Peyer's patch (tissue), 4 donors: ENCODE data around the gene CPLX4. TPM values are rescaled to one million over a fixed set of nuclear protein-coding genes. Genes with fewer than 3 reads are reported as not detected.
A peak's percentile ranks its signal among the peaks of the same experiment; 100 is the strongest.

Experiments used
- DNase-seq, 3 donors: peaks; one replicate each; pipeline ENCODE4 v3.0.0-alpha.2; 2017 to 2019
- H3K27ac ChIP-seq, 4 donors: fragments of 200-600 bp; sonication (generic); one replicate each; pipeline ENCODE4 v1.5.1; 2016 to 2019
- H3K27me3 ChIP-seq, 2 donors: fragments of 200-600 bp; sonication (generic); one replicate each; pipeline ENCODE4 v1.5.1; 2019
- H3K36me3 ChIP-seq, 3 donors: fragments of 200-600 bp; sonication (generic); one replicate each; pipeline ENCODE4 v1.5.1; 2016 to 2019
- H3K4me1 ChIP-seq, 4 donors: fragments of 200-600 bp; sonication (generic); one replicate each; pipeline ENCODE4 v1.5.1; 2016 to 2019
- H3K4me3 ChIP-seq, 4 donors: fragments of 200-600 bp; sonication (generic); 1 replicate in 3 of 4; 2 replicates in 1 of 4; pipeline ENCODE4 v1.5.1; 2016 to 2019; ENCODE audit warnings: mild to moderate bottlenecking in 1 of 4
- H3K9me3 ChIP-seq, 4 donors: fragments of 200-600 bp; sonication (generic); one replicate each; pipeline ENCODE4 v1.5.1; 2016 to 2019; ENCODE audit warnings: mild to moderate bottlenecking in 1 of 4
- CTCF ChIP-seq, 6 experiments: fragments of 450-650 bp in 4 of 6; fragments of 200-600 bp in 2 of 6; sonication (generic) in 1 of 6; IDR thresholded peaks; one replicate each; pipeline ENCODE4 v1.5.1; 2017 to 2019; ENCODE audit warnings: antibody characterized with exemption in 6 of 6, mild to moderate bottlenecking in 3 of 6, moderate library complexity in 1 of 6
- POLR2A ChIP-seq, 2 donors: fragments of 450-650 bp; IDR thresholded peaks; one replicate each; pipeline ENCODE4 v1.5.1; 2017; ENCODE audit warnings: antibody characterized with exemption in 2 of 2, mild to moderate bottlenecking in 2 of 2, moderate library complexity in 2 of 2
- total RNA-seq, 4 donors: library from RNA; depleted of rRNA; stranded (reverse); fragments of >200 nt; gene quantifications; one replicate each; pipeline ENCODE4 v1.1.0, GENCODE V29; 2016

CPLX4 gene
- total RNA-seq, 4 donors from 2014 or later = not detected

- DNase-seq = no peak
- Histone ChIP-seq H3K27ac (peak overlapping the region in 3 of 4 donors; percentile 85 to 93 (median 91)), H3K4me1 (peaks cover 0 to 20% (median 4%) of the 10 kb centered on the region in 4 donors), H3K9me3 (no peaks in the 10 kb centered on the region), H3K4me3 (peak overlapping the region; percentile 70 to 99 (median 88)), H3K27me3 (no peaks in the 10 kb centered on the region), H3K36me3 (peaks cover 0 to 26% (median 0%) of the 10 kb centered on the region in 3 donors)
- TF ChIP-seq POLR2A (IDR thresholded peaks at IDR 0.05) (no peak), CTCF (IDR thresholded peaks at IDR 0.05) (no peak)
Measured at GRCh38 chr18:59357928-59358327, 39.5 kb upstream of the CPLX4 start.

DNA sequence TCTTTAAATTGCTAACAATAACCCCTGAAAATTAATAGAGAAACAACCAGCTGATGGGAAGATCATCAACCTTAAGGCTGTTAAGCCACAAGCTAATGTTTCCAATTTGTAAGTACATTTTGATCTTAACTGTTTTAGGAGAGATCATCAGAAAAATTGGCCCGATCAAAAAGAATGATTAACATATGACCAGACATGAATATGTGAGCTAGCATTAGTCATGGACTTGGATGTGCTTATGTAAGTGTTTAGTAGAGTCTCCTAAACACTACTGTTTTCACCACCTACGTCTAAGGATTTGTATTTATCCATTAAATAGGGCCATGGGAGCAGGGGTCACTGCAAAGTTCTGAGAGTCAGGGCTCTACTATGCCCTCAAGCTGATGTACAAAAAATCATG is 36.3 kb upstream of the CPLX4 start:
- H3K36me3 ChIP-seq = peaks cover 0 to 58% (median 0%) of the 10 kb centered on the region in 3 donors
- TF ChIP-seq POLR2A (IDR thresholded peaks at IDR 0.05) = no peak
- no peak for TF ChIP-seq CTCF (IDR thresholded peaks at IDR 0.05)
- no peaks in the 10 kb centered on the region for H3K27me3 ChIP-seq
- H3K4me3 ChIP-seq = no peak overlapping the region
- no peaks in the 10 kb centered on the region for H3K9me3 ChIP-seq
- H3K27ac ChIP-seq = no peak overlapping the region
- peaks cover 0 to 20% (median 3%) of the 10 kb centered on the region in 4 donors for H3K4me1 ChIP-seq
- DNase-seq = no peak

- TF ChIP-seq CTCF (IDR thresholded peaks at IDR 0.05) = no peak
- no peak for TF ChIP-seq POLR2A (IDR thresholded peaks at IDR 0.05)
- Histone ChIP-seq H3K4me3 (no peak overlapping the region), H3K36me3 (peaks cover 0 to 74% (median 0%) of the 10 kb centered on the region in 3 donors), H3K9me3 (no peaks in the 10 kb centered on the region), H3K4me1 (peaks cover 0 to 19% (median 2%) of the 10 kb centered on the region in 4 donors), H3K27me3 (no peaks in the 10 kb centered on the region), H3K27ac (no peak overlapping the region)
- no peak for DNase-seq
Measured at GRCh38 chr18:59353079-59353680, 34.7 kb upstream of the CPLX4 start.

- H3K27me3 ChIP-seq = no peaks in the 10 kb centered on the region
- H3K27ac ChIP-seq = no peak overlapping the region
- peaks cover 0 to 82% (median 0%) of the 10 kb centered on the region in 3 donors for H3K36me3 ChIP-seq
- H3K4me1 ChIP-seq = peaks cover 0 to 11% (median 1%) of the 10 kb centered on the region in 4 donors
- no peaks in the 10 kb centered on the region for H3K9me3 ChIP-seq
- no peak for DNase-seq
- TF ChIP-seq POLR2A (IDR thresholded peaks at IDR 0.05) (no peak), CTCF (IDR thresholded peaks at IDR 0.05) (no peak)
- no peak overlapping the region for H3K4me3 ChIP-seq
Measured at GRCh38 chr18:59352250-59352855, 33.9 kb upstream of the CPLX4 start.

- no peak for DNase-seq
- Histone ChIP-seq H3K9me3 (no peaks in the 10 kb centered on the region), H3K27me3 (no peaks in the 10 kb centered on the region), H3K36me3 (peaks cover 0 to 71% (median 0%) of the 10 kb centered on the region in 3 donors), H3K27ac (no peak overlapping the region), H3K4me3 (no peak overlapping the region), H3K4me1 (no peaks in the 10 kb centered on the region)
- TF ChIP-seq CTCF (IDR thresholded peaks at IDR 0.05) = no peak
- no peak for TF ChIP-seq POLR2A (IDR thresholded peaks at IDR 0.05)
Measured at GRCh38 chr18:59345556-59345955, 27.1 kb upstream of the CPLX4 start.
